GM23338 (cell line): ENCODE measurements around the gene ACAP1. TPM values are rescaled to one million over a fixed set of nuclear protein-coding genes. Genes with fewer than 3 reads are reported as not detected.

Source experiments
- ATAC-seq: fragments of 200-7000 bp; cut with Tn5 transposase; 3 replicates; pipeline ENCODE4 v1.9.1; 2020
- DNase-seq: peaks from one replicate; pipeline ENCODE4 v3.0.0-alpha.2; 2015; ENCODE audit warnings: low spot score
- H2AFZ ChIP-seq: fragments of 200-600 bp; sonication (generic); 2 replicates; pipeline ENCODE4 v1.8.0; 2016; ENCODE audit warnings: antibody characterized with exemption, mild to moderate bottlenecking, moderate library complexity
- H3F3A ChIP-seq: fragments of 200-600 bp; sonication (generic); replicated peaks from 2 replicates; pipeline ENCODE4 v1.8.0; 2017; ENCODE audit warnings: antibody characterized with exemption, mixed run types, low read depth
- H3K27ac ChIP-seq: fragments of 200-600 bp; sonication (generic); 2 replicates; pipeline ENCODE4 v1.6.1; 2016; ENCODE audit warnings: low read depth
- H3K27me3 ChIP-seq: fragments of 200-600 bp; sonication (generic); 2 replicates; pipeline ENCODE4 v1.8.0; 2016; ENCODE audit warnings: mild to moderate bottlenecking, mixed run types, moderate library complexity; ENCODE audit not compliant: insufficient read depth
- H3K36me3 ChIP-seq: fragments of 200-600 bp; sonication (generic); 2 replicates; pipeline ENCODE4 v1.8.0; 2016; ENCODE audit warnings: mild to moderate bottlenecking; ENCODE audit not compliant: insufficient read depth
- H3K4me1 ChIP-seq: fragments of 200-600 bp; sonication (generic); 2 replicates; pipeline ENCODE4 v1.8.0; 2016; ENCODE audit warnings: mild to moderate bottlenecking, moderate library complexity; ENCODE audit not compliant: insufficient read depth
- H3K4me2 ChIP-seq: fragments of 200-600 bp; sonication (generic); 2 replicates; pipeline ENCODE4 v1.7.1; 2017; ENCODE audit warnings: mixed run types
- H3K4me3 ChIP-seq: fragments of 200-600 bp; sonication (generic); 2 replicates; pipeline ENCODE4 v1.6.1; 2016; ENCODE audit warnings: mixed run types
- H3K79me2 ChIP-seq: fragments of 200-600 bp; sonication (generic); replicated peaks from 2 replicates; pipeline ENCODE4 v1.8.0; 2017; ENCODE audit warnings: mild to moderate bottlenecking; ENCODE audit not compliant: insufficient read depth
- H3K9me2 ChIP-seq: fragments of 200-600 bp; sonication (generic); 2 replicates; pipeline ENCODE4 v1.8.0; 2017; ENCODE audit not compliant: insufficient read depth
- H4K20me1 ChIP-seq: fragments of 200-600 bp; sonication (generic); replicated peaks from 2 replicates; pipeline ENCODE4 v1.8.0; 2017; ENCODE audit warnings: mild to moderate bottlenecking; ENCODE audit not compliant: insufficient read depth
- H3K27ac Mint-ChIP-seq: 2 replicates; pipeline ENCODE4 v1.8.0; 2020; ENCODE audit warnings: inconsistent platforms, mild to moderate bottlenecking, moderate library complexity, mixed read lengths
- H3K27me3 Mint-ChIP-seq: 3 replicates; pipeline ENCODE4 v1.8.0; 2022; ENCODE audit warnings: low read depth, mild to moderate bottlenecking, moderate library complexity, mixed read lengths, inconsistent platforms; ENCODE audit not compliant: insufficient read depth, poor library complexity
- H3K36me3 Mint-ChIP-seq: 3 replicates; pipeline ENCODE4 v1.8.0; 2021; ENCODE audit warnings: low read depth, mild to moderate bottlenecking, inconsistent platforms, moderate library complexity, mixed read lengths
- H3K4me1 Mint-ChIP-seq: 3 replicates; pipeline ENCODE4 v1.8.0; 2020; ENCODE audit warnings: mild to moderate bottlenecking, inconsistent platforms, mixed read lengths
- H3K4me3 Mint-ChIP-seq: 3 replicates; pipeline ENCODE4 v1.8.0; 2021; ENCODE audit warnings: moderate library complexity, mild to moderate bottlenecking, inconsistent platforms, mixed read lengths
- H3K9me3 Mint-ChIP-seq: 3 replicates; pipeline ENCODE4 v1.8.0; 2020; ENCODE audit warnings: moderate library complexity, mild to moderate bottlenecking, inconsistent platforms, mixed read lengths
- CREB1 ChIP-seq: fragments of 250-450 bp; sonication (Bioruptor Pico); IDR thresholded peaks from 2 replicates; pipeline ENCODE4 v1.5.0; 2020; ENCODE audit warnings: low read depth, mild to moderate bottlenecking, moderate library complexity
- ETS1 ChIP-seq: IDR thresholded peaks from 2 replicates; pipeline ENCODE4 v1.6.1; 2016; ENCODE audit warnings: antibody characterized with exemption
- EZH2 ChIP-seq: fragments of 200-600 bp; sonication (generic); IDR thresholded peaks from one replicate; pipeline ENCODE4 v1.8.0; 2017; ENCODE audit warnings: antibody characterized with exemption, mild to moderate bottlenecking, low read depth; ENCODE audit not compliant: unreplicated experiment
- JUNB ChIP-seq: IDR thresholded peaks from one replicate; pipeline ENCODE4 v1.6.1; 2016; ENCODE audit warnings: antibody characterized with exemption; ENCODE audit not compliant: unreplicated experiment
- NANOG ChIP-seq: IDR thresholded peaks from 2 replicates; pipeline ENCODE4 v1.6.1; 2016; ENCODE audit warnings: antibody characterized with exemption, borderline replicate concordance
- POLR2AphosphoS5 ChIP-seq: IDR thresholded peaks from 2 replicates; pipeline ENCODE4 v1.6.1; 2016; ENCODE audit warnings: antibody characterized with exemption, low read depth
- STAT1 ChIP-seq: IDR thresholded peaks from one replicate; pipeline ENCODE4 v1.6.1; 2016; ENCODE audit warnings: antibody characterized with exemption; ENCODE audit not compliant: unreplicated experiment
- ZNF114 ChIP-seq: fragments of 250-450 bp; sonication (Bioruptor Pico); IDR thresholded peaks from 2 replicates; pipeline ENCODE4 v1.5.0; 2020; ENCODE audit warnings: mild to moderate bottlenecking, moderate library complexity
- ZNF331 ChIP-seq: fragments of 250-450 bp; sonication (Bioruptor Pico); IDR thresholded peaks from 2 replicates; pipeline ENCODE4 v1.5.0; 2020; ENCODE audit warnings: low read depth, mild to moderate bottlenecking, moderate library complexity
- polyA plus RNA-seq: library from polyadenylated mRNA; unstranded; fragments of >200 nt; fragmentation: Nextera tagmentation; extraction: Ambion mirVana; gene quantifications from 2 replicates; pipeline ENCODE4 v1.2.1, GENCODE V29; 2016
- total RNA-seq: library from RNA; depleted of rRNA; stranded (reverse); fragments of >200 nt; shearing (Covaris generic); gene quantifications from 2 replicates; pipeline ENCODE4 v1.2.3, GENCODE V29; 2014
- TF ChIP-seq, protein P1 (sequence below), 2 experiments: fragments of 200-600 bp in 1 of 2; sonication (generic) in 1 of 2; conservative IDR thresholded peaks; 2 replicates each; pipeline versions ENCODE4 v1.5.1 to v1.6.1; 2016 to 2017; ENCODE audit warnings: antibody characterized with exemption in 2 of 2, low read depth in 2 of 2, mild to moderate bottlenecking in 2 of 2, moderate library complexity in 1 of 2

ACAP1 gene
- total and polyA plus RNA-seq, 2 experiments from 2014 or later, result 30.7 to 40.1 TPM

DNA sequence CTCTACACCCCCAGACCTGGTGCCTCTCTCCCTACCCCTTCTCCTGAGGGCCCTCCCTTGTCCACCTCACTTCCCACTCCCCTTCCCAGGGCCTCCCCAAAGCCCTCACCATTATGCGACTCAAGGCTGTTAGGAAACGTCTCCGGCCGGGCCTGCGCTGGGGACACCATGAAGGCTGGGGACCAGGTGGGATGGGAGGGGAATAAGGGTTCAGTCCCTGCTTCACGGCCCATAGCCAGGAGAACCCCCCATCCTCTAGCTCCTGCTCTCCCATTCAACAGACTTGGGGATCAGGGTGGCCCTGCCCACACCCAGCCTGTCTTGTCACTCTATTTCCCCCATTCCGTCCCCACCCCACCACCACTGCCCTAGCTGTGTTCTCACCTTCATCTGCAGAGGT, 9.3 kb upstream of the ACAP1 start:
- no peaks in the 10 kb centered on the region for H3K9me2 ChIP-seq
- 0 out of 3 replicates have a peak overlapping the region, but pooled peaks have one; percentile 24 for H3K4me3 Mint-ChIP-seq
- no peaks in the 10 kb centered on the region for H4K20me1 ChIP-seq
- peaks cover 10% of the 10 kb centered on the region for H3K4me1 ChIP-seq
- TF ChIP-seq ETS1, result no peak
- no peak for TF ChIP-seq ZNF331 (CRISPR knock-in tag)
- TF ChIP-seq EZH2, result no peak
- TF ChIP-seq NANOG, result no peak
- no peak for TF ChIP-seq POLR2AphosphoS5
- TF ChIP-seq, protein P1, sequence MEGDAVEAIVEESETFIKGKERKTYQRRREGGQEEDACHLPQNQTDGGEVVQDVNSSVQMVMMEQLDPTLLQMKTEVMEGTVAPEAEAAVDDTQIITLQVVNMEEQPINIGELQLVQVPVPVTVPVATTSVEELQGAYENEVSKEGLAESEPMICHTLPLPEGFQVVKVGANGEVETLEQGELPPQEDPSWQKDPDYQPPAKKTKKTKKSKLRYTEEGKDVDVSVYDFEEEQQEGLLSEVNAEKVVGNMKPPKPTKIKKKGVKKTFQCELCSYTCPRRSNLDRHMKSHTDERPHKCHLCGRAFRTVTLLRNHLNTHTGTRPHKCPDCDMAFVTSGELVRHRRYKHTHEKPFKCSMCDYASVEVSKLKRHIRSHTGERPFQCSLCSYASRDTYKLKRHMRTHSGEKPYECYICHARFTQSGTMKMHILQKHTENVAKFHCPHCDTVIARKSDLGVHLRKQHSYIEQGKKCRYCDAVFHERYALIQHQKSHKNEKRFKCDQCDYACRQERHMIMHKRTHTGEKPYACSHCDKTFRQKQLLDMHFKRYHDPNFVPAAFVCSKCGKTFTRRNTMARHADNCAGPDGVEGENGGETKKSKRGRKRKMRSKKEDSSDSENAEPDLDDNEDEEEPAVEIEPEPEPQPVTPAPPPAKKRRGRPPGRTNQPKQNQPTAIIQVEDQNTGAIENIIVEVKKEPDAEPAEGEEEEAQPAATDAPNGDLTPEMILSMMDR (conservative IDR thresholded peaks at IDR 0.05; ENCODE audit: low read depth in 2 of 2), result no peak
- H3K36me3 Mint-ChIP-seq, result peaks cover 40% of the 10 kb centered on the region
- H3K9me3 Mint-ChIP-seq, result no peaks in the 10 kb centered on the region
- no peaks in the 10 kb centered on the region for H3K27me3 ChIP-seq
- DNase-seq, result no peak
- no peak overlapping the region for H3K4me2 ChIP-seq
- H3K27ac Mint-ChIP-seq, result no peak overlapping the region
- H3K4me3 ChIP-seq, result no peak overlapping the region
- H3F3A ChIP-seq, result peaks cover 26% of the 10 kb centered on the region
- H3K79me2 ChIP-seq, result peaks cover 14% of the 10 kb centered on the region
- H3K36me3 ChIP-seq, result peaks cover 13% of the 10 kb centered on the region; the same call in 1 of the 2 replicates
- peaks cover 7% of the 10 kb centered on the region for H3K27me3 Mint-ChIP-seq
- no peak overlapping the region for H3K27ac ChIP-seq
- H3K4me1 Mint-ChIP-seq, result peaks cover 14% of the 10 kb centered on the region
- no peak for ATAC-seq
- no peak overlapping the region for H2AFZ ChIP-seq

DNA sequence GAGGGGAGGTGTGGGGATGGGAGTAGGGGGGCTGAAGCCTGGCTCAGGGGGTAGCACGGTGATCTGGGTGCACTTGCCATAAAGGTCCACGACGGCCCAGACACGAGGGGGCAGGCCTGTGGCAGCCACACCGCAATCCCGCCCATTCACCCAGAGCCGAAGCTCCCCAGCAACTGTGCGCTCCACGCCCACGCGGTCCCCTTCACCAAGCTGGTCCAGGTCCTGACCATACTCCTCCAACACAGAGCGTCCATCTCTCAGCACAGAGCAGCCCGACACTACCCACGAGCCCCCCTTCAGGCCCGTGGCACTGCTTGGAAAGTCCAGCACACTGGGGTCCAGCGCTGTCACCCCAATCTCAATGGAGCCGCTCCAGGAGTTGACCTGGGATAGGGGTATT, 8.8 kb upstream of the ACAP1 start:
- Histone ChIP-seq H2AFZ (no peak overlapping the region), H3F3A (peaks cover 30% of the 10 kb centered on the region), H3K27me3 (no peaks in the 10 kb centered on the region), H4K20me1 (no peaks in the 10 kb centered on the region), H3K27ac (no peak overlapping the region), H3K9me2 (no peaks in the 10 kb centered on the region), H3K4me2 (no peak overlapping the region; the same call in 1 of the 2 replicates), H3K79me2 (peaks cover 14% of the 10 kb centered on the region), H3K4me3 (no peak overlapping the region), H3K4me1 (peaks cover 10% of the 10 kb centered on the region), H3K36me3 (peaks cover 11% of the 10 kb centered on the region; the same call in 1 of the 2 replicates)
- peaks cover 18% of the 10 kb centered on the region for H3K4me1 Mint-ChIP-seq
- no peaks in the 10 kb centered on the region for H3K9me3 Mint-ChIP-seq
- peak overlapping the region; percentile 46; the same call in 1 of the 3 replicates for H3K4me3 Mint-ChIP-seq
- no peak for ATAC-seq
- H3K27me3 Mint-ChIP-seq, result peaks cover 7% of the 10 kb centered on the region
- peaks cover 36% of the 10 kb centered on the region for H3K36me3 Mint-ChIP-seq
- TF ChIP-seq, protein P1 (conservative IDR thresholded peaks at IDR 0.05; ENCODE audit: low read depth in 2 of 2), result no peak
- TF ChIP-seq ZNF331 (CRISPR knock-in tag) (no peak), JUNB (no peak), ZNF114 (CRISPR knock-in tag) (no peak), CREB1 (CRISPR knock-in tag) (no peak), ETS1 (no peak), EZH2 (no peak), STAT1 (no peak)
- no peak for DNase-seq
- no peak overlapping the region for H3K27ac Mint-ChIP-seq
